Measurements from ENCODE around the gene FBXL13. TPM values are rescaled to one million over a fixed set of nuclear protein-coding genes. Genes with fewer than 3 reads are reported as not detected.

Gene FBXL13
- total RNA-seq, 1 donor from 2014 or later: 3.0 TPM

DNA sequence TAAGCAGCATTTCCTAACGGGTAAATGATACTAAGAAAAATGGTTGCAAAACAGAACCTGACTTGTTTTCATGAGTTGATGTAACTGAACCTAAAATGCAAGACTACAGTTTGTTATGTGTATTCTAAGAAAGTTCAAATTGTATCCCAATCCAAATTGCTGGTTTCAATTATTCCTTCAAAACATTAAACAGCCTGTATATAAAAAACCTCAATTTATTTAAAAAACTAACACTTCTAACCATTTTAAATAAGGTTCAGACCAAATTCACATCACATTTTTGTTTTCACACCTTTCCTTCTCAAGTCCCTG lies 80.9 kb downstream of the FBXL13 start:
- TF ChIP-seq, protein P1, sequence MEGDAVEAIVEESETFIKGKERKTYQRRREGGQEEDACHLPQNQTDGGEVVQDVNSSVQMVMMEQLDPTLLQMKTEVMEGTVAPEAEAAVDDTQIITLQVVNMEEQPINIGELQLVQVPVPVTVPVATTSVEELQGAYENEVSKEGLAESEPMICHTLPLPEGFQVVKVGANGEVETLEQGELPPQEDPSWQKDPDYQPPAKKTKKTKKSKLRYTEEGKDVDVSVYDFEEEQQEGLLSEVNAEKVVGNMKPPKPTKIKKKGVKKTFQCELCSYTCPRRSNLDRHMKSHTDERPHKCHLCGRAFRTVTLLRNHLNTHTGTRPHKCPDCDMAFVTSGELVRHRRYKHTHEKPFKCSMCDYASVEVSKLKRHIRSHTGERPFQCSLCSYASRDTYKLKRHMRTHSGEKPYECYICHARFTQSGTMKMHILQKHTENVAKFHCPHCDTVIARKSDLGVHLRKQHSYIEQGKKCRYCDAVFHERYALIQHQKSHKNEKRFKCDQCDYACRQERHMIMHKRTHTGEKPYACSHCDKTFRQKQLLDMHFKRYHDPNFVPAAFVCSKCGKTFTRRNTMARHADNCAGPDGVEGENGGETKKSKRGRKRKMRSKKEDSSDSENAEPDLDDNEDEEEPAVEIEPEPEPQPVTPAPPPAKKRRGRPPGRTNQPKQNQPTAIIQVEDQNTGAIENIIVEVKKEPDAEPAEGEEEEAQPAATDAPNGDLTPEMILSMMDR (IDR thresholded peaks at IDR 0.05): no peak
- Histone ChIP-seq H3K4me1 (peaks cover 4% of the 10 kb centered on the region), H3K27ac (no peak overlapping the region), H3K9me3 (no peaks in the 10 kb centered on the region), H3K4me3 (no peak overlapping the region), H3K27me3 (no peaks in the 10 kb centered on the region), H3K36me3 (no peaks in the 10 kb centered on the region)
- DNase-seq (no peak), ATAC-seq (no peak)
- intact Hi-C loops (cut with DNase I): no loop called here

DNA sequence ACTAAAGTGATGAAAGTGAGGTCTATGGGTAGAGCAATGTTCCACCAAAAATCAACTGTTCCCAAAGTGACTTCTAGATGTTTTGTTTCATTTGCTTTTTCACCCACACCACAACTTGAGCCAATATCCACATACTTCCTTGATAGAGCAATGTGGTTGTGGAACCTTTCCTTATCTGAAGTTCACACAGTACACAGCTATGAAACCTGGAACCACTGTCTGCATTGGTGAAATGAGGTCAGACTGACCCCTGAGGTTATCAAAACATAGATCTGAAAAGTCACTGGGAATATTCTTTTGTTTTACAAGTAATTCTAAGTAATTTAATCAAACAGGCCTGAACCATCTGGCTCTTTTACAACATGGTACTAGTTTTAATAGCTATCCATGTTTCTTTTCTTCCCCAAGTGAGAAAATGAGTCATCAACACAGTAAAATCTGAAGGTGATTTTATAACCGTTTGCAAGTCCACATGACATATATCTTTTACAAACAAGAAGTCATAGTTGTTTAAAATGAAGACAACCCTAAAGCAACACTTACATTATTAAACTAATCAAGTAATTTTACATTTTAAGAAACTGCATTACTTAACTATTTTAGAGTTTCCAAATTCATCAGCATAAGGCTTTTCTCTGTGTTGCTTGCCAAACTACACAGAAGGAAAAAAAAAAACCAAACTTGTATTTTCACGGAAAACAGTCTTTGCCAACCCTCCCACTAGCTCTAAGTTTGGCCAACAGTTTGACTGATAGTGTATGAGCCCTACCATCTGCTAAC lies 81.5 kb downstream of the FBXL13 start:
- Histone ChIP-seq H3K27ac (peak overlapping the region; percentile 5), H3K27me3 (no peaks in the 10 kb centered on the region), H3K4me3 (no peak overlapping the region), H3K36me3 (no peaks in the 10 kb centered on the region), H3K9me3 (no peaks in the 10 kb centered on the region), H3K4me1 (peaks cover 4% of the 10 kb centered on the region)
- intact Hi-C loops (cut with DNase I): no loop called here
- ATAC-seq (peak; percentile 59), DNase-seq (no peak)
- TF ChIP-seq, protein P1 (IDR thresholded peaks at IDR 0.05): no peak

DNA sequence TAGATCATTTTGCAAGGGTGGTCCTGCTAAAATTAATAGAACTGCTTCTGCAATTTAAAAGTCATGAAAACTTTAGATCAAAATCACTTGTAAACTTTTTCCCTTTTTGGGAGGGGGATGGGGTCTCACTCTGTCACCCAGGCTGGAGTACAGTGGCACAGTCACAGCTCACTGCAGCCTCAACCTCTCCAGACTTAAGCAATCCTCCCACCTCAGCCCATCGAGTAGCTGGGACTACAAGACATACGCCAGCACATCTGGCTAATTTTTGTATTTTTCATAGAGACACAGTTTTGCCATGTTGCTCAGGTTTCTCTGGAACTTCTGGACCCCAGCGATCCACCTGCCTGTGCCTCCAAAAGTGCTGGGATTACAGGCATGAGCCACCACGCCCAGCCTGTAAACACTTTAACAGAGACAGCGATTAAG lies 82.1 kb downstream of the FBXL13 start:
- Histone ChIP-seq H3K9me3 (no peaks in the 10 kb centered on the region), H3K36me3 (no peaks in the 10 kb centered on the region), H3K4me3 (no peak overlapping the region), H3K4me1 (peaks cover 4% of the 10 kb centered on the region), H3K27ac (no peak overlapping the region), H3K27me3 (no peaks in the 10 kb centered on the region)
- no peak for DNase-seq
- ATAC-seq: no peak
- intact Hi-C loops (cut with DNase I): no loop called here
- TF ChIP-seq, protein P1 (IDR thresholded peaks at IDR 0.05): no peak

DNA sequence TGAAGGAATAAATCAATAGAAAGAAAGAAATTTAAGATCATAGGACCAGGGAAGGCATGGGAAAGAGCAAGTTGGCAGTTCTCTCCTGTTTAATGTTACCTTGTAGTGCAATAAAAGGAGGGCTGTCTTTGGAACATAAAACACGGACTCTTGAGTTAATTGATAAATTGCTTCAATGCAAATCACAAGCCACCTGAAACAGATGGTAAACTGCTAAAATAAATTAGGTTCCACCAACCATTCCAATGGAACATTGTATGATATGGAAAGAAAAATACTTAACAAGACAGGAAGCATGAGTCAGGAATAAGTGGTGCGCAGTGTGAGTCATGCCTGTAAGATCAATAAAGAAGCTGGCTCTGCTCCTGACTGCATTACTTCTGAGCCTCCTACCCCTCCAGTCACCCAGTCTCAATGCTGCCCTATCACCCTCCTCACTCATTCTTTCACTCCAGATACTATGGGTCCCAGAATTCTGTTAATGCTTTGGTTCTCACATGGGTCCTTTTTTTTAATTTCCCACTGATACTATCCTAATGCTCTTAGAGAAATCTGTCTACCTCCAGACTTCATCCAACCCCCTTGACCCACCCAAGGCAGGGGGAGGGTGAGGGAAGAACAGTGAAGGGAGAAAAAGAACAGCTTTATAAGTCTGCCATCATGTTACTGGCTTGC lies 82.9 kb downstream of the FBXL13 start:
- Histone ChIP-seq H3K9me3 (no peaks in the 10 kb centered on the region), H3K27me3 (no peaks in the 10 kb centered on the region), H3K36me3 (no peaks in the 10 kb centered on the region), H3K4me3 (no peak overlapping the region), H3K4me1 (peaks cover 4% of the 10 kb centered on the region), H3K27ac (no peak overlapping the region)
- peak; percentile 62 for ATAC-seq
- intact Hi-C loops (cut with DNase I): no loop called here
- no peak for DNase-seq
- TF ChIP-seq, protein P1 (IDR thresholded peaks at IDR 0.05): no peak

DNA sequence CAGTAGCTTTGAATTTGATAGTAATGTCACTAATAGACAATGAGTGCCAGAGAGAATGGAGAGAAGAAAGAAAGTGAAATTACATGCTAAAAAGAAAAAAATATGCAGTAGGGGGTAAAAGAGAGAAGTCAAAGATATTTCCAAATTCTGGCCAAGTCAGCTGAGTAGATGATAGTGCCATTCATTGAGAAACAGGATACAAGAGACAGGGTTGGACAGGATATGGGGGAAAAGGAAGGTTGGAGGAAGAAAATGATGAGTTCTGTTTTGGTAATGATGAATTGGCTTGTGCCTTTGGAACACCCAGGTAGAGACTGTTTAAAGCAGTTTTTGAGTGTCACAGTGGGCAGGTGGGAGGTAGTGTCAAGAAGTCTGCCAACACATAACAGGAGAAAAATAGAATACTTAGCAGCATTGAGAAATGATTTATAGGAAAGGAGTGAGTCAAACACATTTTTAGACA lies 83.5 kb downstream of the FBXL13 start:
- ATAC-seq: peak; percentile 59
- intact Hi-C loops (cut with DNase I): no loop called here

More for the DNA sequence above, 83.5 kb downstream of the FBXL13 start:
- Histone ChIP-seq H3K27ac (no peak overlapping the region), H3K4me1 (peaks cover 4% of the 10 kb centered on the region), H3K27me3 (no peaks in the 10 kb centered on the region), H3K9me3 (no peaks in the 10 kb centered on the region), H3K4me3 (no peak overlapping the region), H3K36me3 (no peaks in the 10 kb centered on the region)
- TF ChIP-seq, protein P1 (IDR thresholded peaks at IDR 0.05): no peak
- DNase-seq: no peak
